Measurements from ENCODE around the gene ADARB2.

ADARB2 gene

DNA sequence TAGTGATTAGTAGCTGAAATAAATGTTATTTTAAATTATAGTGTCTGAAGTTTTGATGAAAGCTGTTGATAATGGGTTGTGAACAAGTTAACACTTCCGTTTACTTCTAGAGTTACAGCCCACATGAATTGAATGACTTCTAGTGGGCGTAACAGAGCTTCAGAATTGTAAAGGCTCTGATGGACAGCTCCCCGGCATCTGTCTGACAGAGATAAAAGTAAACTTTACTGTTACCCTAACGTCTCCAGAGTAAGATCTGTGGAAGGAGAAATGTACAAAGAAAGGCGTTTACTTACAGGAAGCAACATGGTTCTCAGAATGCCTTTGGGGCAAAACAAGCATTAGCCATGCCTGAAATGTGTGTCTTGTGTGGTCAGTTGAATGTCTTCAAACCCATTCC is 124.4 kb downstream of the ADARB2 start:
- no peak overlapping the region for H3K4me3 ChIP-seq (ENCODE audit: low read depth, low read length)
- TF ChIP-seq, protein P1, sequence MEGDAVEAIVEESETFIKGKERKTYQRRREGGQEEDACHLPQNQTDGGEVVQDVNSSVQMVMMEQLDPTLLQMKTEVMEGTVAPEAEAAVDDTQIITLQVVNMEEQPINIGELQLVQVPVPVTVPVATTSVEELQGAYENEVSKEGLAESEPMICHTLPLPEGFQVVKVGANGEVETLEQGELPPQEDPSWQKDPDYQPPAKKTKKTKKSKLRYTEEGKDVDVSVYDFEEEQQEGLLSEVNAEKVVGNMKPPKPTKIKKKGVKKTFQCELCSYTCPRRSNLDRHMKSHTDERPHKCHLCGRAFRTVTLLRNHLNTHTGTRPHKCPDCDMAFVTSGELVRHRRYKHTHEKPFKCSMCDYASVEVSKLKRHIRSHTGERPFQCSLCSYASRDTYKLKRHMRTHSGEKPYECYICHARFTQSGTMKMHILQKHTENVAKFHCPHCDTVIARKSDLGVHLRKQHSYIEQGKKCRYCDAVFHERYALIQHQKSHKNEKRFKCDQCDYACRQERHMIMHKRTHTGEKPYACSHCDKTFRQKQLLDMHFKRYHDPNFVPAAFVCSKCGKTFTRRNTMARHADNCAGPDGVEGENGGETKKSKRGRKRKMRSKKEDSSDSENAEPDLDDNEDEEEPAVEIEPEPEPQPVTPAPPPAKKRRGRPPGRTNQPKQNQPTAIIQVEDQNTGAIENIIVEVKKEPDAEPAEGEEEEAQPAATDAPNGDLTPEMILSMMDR (IDR thresholded peaks at IDR 0.05; ENCODE audit: borderline replicate concordance, insufficient read depth, low read depth, low read length), result no peak

DNA sequence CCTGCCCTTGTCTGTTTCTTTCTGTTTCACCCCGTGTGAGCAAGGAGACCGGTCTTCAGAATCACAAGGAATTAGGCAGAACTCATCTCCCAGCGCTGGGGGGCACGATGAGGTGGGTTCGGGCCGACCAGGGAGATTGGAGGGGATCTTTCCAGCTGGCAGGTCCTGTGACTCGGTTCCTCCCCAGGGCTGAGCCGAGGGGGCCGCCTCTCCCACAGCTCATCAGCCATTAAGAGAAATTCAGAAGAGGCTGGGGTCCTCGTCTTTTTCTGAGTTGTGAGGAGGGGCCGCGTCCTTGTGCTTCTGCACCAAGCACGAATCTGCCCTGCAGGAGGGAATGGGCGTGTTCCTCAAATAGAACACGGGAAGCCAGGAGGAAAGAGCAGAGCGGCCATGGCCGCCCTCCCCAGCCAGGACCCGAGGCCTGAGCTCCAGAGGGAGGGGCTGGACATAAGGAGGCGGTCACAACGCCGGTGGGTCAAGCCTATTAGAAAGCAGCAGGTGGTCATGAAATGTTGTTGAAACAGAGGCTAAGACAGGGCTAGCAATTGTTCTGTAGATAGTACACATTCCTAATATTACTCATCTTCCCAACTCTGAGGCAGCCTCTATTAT is 125.3 kb downstream of the ADARB2 start:
- TF ChIP-seq, protein P1 (IDR thresholded peaks at IDR 0.05; ENCODE audit: borderline replicate concordance, insufficient read depth, low read depth, low read length), result no peak
- H3K4me3 ChIP-seq (ENCODE audit: low read depth, low read length), result no peak overlapping the region

DNA sequence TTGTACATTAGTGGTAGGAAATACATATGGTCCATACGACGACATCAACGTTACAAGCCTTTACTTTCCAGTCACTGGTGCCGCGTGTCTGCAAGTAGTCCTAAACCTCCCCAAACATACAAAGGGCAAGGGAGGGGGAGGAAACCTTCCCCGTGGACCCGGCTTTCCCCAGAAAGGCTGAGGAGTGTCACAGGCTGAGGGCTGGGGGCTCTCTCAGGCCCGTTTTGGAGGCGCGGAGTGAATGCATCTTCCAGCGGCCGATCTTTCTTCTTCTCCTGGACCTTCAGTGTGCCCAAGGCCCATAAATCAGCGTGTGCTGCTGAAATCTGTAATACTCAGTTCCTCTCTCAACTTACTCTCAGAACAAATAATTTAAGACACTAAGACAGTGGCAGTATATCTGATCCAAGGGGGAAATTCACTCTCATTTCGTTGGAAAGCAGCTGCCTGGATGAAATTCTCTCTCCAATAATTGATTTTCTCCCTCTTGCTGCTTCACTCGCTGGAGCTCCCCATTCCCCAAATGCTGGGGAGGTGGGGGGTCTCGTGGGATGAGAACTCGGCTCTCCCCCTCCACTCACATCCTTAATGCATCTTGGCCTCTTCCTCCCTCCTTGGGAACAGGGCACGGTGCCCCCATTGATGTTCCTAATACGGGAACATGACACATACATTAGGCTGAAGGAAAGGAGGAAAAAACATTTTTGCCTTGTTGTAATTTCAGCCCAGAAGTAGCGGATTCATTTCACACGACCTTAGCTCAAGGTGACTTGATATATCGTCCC is 126.1 kb downstream of the ADARB2 start:
- TF ChIP-seq, protein P1 (IDR thresholded peaks at IDR 0.05; ENCODE audit: borderline replicate concordance, insufficient read depth, low read depth, low read length), result no peak
- H3K4me3 ChIP-seq (ENCODE audit: low read depth, low read length), result no peak overlapping the region

DNA sequence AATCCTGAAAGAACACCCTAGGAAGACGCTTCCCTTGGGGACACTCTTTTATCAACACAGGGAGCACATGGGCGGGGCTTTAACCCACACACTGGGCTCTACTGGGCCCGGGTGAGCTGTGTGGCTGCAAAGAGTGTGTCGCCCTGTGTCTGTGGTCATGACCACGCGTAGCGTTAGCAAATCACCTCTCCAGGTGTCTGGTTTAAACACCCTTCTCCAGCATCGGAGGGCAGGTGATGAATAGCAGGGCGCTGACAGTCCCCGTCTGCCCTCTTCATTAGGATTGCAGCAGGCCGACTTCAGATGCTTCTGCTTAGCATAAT is 127.7 kb downstream of the ADARB2 start:
- H3K4me3 ChIP-seq (ENCODE audit: low read depth, low read length), result no peak overlapping the region

DNA sequence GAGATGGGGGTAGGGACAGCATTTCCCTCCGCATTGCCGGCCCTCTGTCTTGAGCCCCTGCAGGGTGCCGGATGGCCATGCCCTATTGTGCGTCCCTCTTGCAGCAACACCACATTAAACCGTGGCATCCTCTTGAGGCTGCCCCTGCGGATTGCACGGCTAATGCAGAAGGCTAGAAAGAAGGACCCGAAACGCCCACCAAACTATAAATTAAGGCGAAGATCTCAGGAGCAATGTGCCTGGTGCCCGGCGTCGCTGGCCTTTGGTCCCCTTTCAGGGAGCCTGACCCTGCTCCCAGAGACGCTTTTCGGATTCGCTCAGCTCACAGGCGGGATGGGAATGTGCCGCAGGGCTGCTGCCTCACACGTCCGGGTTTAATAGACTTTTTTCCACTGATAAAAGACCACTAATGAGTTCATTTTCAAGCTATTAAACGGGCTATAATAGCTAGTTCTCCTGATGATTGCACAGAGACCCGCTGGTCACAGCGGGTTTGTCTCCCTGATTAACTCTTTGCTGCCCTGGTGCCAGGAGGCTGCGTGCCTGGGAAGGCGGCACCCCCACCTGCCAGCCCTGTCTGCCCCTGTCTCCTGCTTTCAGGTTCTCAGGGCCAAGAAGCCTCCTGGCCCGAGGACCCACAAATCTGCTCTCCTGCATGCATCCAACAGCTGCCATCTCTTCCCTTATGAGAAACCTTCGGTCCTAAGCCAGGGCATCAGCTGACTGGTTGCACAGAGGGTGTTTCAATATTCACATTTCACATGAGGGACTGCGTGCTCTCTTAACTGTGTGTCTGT is 128.3 kb downstream of the ADARB2 start:
- TF ChIP-seq, protein P1 (IDR thresholded peaks at IDR 0.05; ENCODE audit: borderline replicate concordance, insufficient read depth, low read depth, low read length), result no peak

More for the DNA sequence above, 127.7 kb downstream of the ADARB2 start:
- TF ChIP-seq, protein P1 (IDR thresholded peaks at IDR 0.05; ENCODE audit: borderline replicate concordance, insufficient read depth, low read depth, low read length), result no peak

DNA sequence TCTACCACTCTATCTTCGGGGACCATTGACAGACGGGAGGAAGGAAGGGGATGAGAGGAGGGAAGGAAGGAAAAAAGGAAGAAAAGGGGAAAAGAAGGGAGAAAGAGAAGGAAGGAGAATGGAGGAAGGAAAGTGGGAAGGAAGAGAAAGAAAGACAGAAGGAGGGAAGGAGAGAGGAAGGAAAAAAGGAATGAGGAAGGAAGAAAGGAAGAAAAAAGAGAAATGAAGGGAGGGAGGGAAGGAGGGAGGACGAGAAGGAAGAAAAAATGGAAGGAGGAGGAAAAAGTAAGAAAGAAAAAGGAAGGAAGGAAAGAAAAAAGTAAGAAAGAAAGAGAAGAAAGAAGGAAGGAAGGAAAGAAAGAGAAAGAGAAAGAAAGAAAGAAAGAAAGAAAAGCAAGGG is 128.9 kb downstream of the ADARB2 start:
- H3K4me3 ChIP-seq (ENCODE audit: low read depth, low read length), result no peak overlapping the region
- TF ChIP-seq, protein P1 (IDR thresholded peaks at IDR 0.05; ENCODE audit: borderline replicate concordance, insufficient read depth, low read depth, low read length), result no peak

More for the DNA sequence above, 128.3 kb downstream of the ADARB2 start:
- no peak overlapping the region for H3K4me3 ChIP-seq (ENCODE audit: low read depth, low read length)

Measured in GM12875 (cell line).